PFSK-1 (cell line): ENCODE measurements around the gene RNASEH1.

Experiments
- REST ChIP-seq, 2 experiments: IDR thresholded peaks; 2 replicates each; pipeline versions ENCODE4 v1.6.1 to v1.8.0; 2011 to 2012; ENCODE audit warnings: low read depth in 2 of 2, low read length in 2 of 2, control low read depth in 1 of 2, inconsistent platforms in 1 of 2, mild to moderate bottlenecking in 1 of 2, moderate library complexity in 1 of 2; ENCODE audit not compliant: insufficient read depth in 1 of 2
- SIN3A ChIP-seq: IDR thresholded peaks from 2 replicates; pipeline ENCODE4 v1.6.1; 2012; ENCODE audit warnings: mild to moderate bottlenecking, low read length, moderate library complexity, borderline replicate concordance; ENCODE audit not compliant: insufficient read depth
- TAF1 ChIP-seq: IDR thresholded peaks from 2 replicates; pipeline ENCODE4 v1.6.1; 2012; ENCODE audit warnings: low read length, control low read depth, borderline replicate concordance; ENCODE audit not compliant: insufficient read depth

GRCh38 chr2:3565117-3565516, 7.0 kb upstream of the RNASEH1 start:
- no peak for TF ChIP-seq TAF1
- no peak for TF ChIP-seq REST (IDR thresholded peaks at IDR 0.05; ENCODE audit: insufficient read depth in 1 of 2, low read depth in 2 of 2, low read length in 2 of 2)
- no peak for TF ChIP-seq SIN3A
